Gastroesophageal sphincter (tissue), 3 donors: ENCODE data around the gene PTPRE.

Source experiments
- CTCF ChIP-seq, 4 experiments: fragments of 200-600 bp in 2 of 4; fragments of 450-650 bp in 2 of 4; sonication (generic) in 1 of 4; IDR thresholded peaks; one replicate each; pipeline ENCODE4 v1.5.1; 2017 to 2019; ENCODE audit warnings: antibody characterized with exemption in 4 of 4, mild to moderate bottlenecking in 2 of 4, moderate library complexity in 2 of 4
- EP300 ChIP-seq: sonication (generic); formaldehyde crosslinking; IDR thresholded peaks from one replicate; pipeline ENCODE4 v1.6.1; 2017; ENCODE audit warnings: antibody characterized with exemption, mild to moderate bottlenecking
- POLR2A ChIP-seq, 2 donors: fragments of 450-650 bp; IDR thresholded peaks; one replicate each; pipeline ENCODE4 v1.6.1; 2017; ENCODE audit warnings: antibody characterized with exemption in 2 of 2, mild to moderate bottlenecking in 2 of 2, moderate library complexity in 1 of 2
- POLR2AphosphoS5 ChIP-seq: sonication (generic); formaldehyde crosslinking; IDR thresholded peaks from one replicate; pipeline ENCODE4 v1.6.1; 2017; ENCODE audit warnings: antibody characterized with exemption

- TF ChIP-seq CTCF (IDR thresholded peaks at IDR 0.05) (no peak), POLR2A (IDR thresholded peaks at IDR 0.05) (no peak), POLR2AphosphoS5 (no peak), EP300 (no peak)
These were observed 122.4 kb downstream of the PTPRE start for GRCh38 chr10:128029290-128029651.
